ENCODE data around the gene YAF2.

- TF ChIP-seq POLR2A (IDR thresholded peaks at IDR 0.05): no peak
- TF ChIP-seq, protein P1, sequence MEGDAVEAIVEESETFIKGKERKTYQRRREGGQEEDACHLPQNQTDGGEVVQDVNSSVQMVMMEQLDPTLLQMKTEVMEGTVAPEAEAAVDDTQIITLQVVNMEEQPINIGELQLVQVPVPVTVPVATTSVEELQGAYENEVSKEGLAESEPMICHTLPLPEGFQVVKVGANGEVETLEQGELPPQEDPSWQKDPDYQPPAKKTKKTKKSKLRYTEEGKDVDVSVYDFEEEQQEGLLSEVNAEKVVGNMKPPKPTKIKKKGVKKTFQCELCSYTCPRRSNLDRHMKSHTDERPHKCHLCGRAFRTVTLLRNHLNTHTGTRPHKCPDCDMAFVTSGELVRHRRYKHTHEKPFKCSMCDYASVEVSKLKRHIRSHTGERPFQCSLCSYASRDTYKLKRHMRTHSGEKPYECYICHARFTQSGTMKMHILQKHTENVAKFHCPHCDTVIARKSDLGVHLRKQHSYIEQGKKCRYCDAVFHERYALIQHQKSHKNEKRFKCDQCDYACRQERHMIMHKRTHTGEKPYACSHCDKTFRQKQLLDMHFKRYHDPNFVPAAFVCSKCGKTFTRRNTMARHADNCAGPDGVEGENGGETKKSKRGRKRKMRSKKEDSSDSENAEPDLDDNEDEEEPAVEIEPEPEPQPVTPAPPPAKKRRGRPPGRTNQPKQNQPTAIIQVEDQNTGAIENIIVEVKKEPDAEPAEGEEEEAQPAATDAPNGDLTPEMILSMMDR (IDR thresholded peaks at IDR 0.05): no peak
Observed at GRCh38 chr12:42234970-42235369, 3.1 kb downstream of the YAF2 start.
